Vagina (tissue), 2 donors: ENCODE measurements around the gene TMEM131L. TPM values are rescaled to one million over a fixed set of nuclear protein-coding genes. Genes with fewer than 3 reads are reported as not detected.
A peak's percentile ranks its signal among the peaks of the same experiment; 100 is the strongest.

Experiments
- DNase-seq, 2 donors: peaks; one replicate each; pipeline ENCODE4 v3.0.0-alpha.2; 2017; ENCODE audit errors: extremely low spot score in 2 of 2
- H3K27ac ChIP-seq: fragments of 200-600 bp; sonication (generic); one replicate; pipeline ENCODE4 v1.5.1; 2019
- H3K27me3 ChIP-seq: fragments of 200-600 bp; sonication (generic); one replicate; pipeline ENCODE4 v1.5.1; 2019
- H3K36me3 ChIP-seq, 2 donors: fragments of 200-600 bp; sonication (generic); one replicate each; pipeline ENCODE4 v1.5.1; 2017 to 2019
- H3K4me1 ChIP-seq: fragments of 200-600 bp; sonication (generic); one replicate; pipeline ENCODE4 v1.5.1; 2019
- H3K4me3 ChIP-seq, 2 donors: fragments of 200-600 bp; sonication (generic); 1 replicate in 1 of 2; 2 replicates in 1 of 2; pipeline ENCODE4 v1.5.1; 2016 to 2019
- H3K9me3 ChIP-seq: fragments of 200-600 bp; sonication (generic); one replicate; pipeline ENCODE4 v1.5.1; 2019
- POLR2A ChIP-seq, 2 donors: fragments of 450-650 bp; IDR thresholded peaks; one replicate each; pipeline ENCODE4 v1.6.1; 2017; ENCODE audit warnings: antibody characterized with exemption in 2 of 2, mild to moderate bottlenecking in 2 of 2, moderate library complexity in 2 of 2
- POLR2AphosphoS5 ChIP-seq, 2 donors: sonication (generic); formaldehyde crosslinking; IDR thresholded peaks; one replicate each; pipeline ENCODE4 v1.9.0; 2017; ENCODE audit warnings: antibody characterized with exemption in 2 of 2, mild to moderate bottlenecking in 2 of 2, low read depth in 1 of 2; ENCODE audit not compliant: insufficient read depth in 1 of 2
- intact Hi-C: fragments of 100-400 bp; cut with DNase I; formaldehyde crosslinking; loops from one replicate; pipeline ENCODE4 v1.15.1; 2023
- total RNA-seq: library from RNA; depleted of rRNA; stranded (reverse); fragments of >200 nt; gene quantifications from one replicate; pipeline ENCODE4 v1.2.3, GENCODE V29; 2016
- TF ChIP-seq, protein P1 (sequence below), 3 experiments: fragments of 450-650 bp in 2 of 3; fragments of 200-600 bp in 1 of 3; sonication (generic) in 1 of 3; IDR thresholded peaks; one replicate each; pipeline ENCODE4 v1.5.1; 2017 to 2019; ENCODE audit warnings: antibody characterized with exemption in 3 of 3, mild to moderate bottlenecking in 2 of 3, moderate library complexity in 2 of 3

Gene TMEM131L
- total RNA-seq, 1 donor from 2014 or later: 17.7 TPM

DNA sequence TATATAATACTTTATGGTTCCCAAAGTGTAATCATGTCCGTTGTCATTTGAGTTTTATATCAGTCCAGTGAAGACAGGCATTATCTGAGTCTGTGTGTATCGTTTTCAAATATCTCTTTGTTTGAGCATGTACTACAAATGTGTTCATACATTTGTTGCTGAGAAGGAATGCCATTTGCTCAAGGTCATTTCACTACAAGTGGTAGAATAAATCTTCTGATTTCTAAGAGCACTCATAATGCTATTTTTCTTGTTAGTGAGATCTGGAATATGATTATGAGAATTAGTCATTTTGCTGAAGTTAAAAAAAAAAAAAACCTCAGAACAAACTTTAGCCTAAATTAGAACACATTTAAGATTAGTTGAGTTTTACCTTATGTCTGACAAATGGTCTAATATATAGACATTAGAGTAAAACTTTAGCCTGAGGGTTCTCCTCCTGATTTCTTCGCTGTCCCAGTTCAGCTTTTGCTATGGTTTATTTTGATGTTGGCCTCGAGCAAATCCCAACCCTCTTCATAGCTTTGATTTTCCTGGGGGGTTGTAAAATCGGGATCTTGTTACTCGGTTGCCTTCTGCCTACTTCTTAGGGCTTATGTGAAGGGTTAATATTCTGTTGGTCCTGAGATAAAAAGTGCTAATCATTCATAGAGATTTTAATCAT lies 87.1 kb downstream of the TMEM131L start:
- Histone ChIP-seq H3K4me3 (no peak overlapping the region), H3K4me1 (no peaks in the 10 kb centered on the region), H3K36me3 (no peaks in the 10 kb centered on the region), H3K9me3 (no peaks in the 10 kb centered on the region), H3K27ac (peak overlapping the region; percentile 19), H3K27me3 (no peaks in the 10 kb centered on the region)
- DNase-seq: no peak
- TF ChIP-seq, protein P1, sequence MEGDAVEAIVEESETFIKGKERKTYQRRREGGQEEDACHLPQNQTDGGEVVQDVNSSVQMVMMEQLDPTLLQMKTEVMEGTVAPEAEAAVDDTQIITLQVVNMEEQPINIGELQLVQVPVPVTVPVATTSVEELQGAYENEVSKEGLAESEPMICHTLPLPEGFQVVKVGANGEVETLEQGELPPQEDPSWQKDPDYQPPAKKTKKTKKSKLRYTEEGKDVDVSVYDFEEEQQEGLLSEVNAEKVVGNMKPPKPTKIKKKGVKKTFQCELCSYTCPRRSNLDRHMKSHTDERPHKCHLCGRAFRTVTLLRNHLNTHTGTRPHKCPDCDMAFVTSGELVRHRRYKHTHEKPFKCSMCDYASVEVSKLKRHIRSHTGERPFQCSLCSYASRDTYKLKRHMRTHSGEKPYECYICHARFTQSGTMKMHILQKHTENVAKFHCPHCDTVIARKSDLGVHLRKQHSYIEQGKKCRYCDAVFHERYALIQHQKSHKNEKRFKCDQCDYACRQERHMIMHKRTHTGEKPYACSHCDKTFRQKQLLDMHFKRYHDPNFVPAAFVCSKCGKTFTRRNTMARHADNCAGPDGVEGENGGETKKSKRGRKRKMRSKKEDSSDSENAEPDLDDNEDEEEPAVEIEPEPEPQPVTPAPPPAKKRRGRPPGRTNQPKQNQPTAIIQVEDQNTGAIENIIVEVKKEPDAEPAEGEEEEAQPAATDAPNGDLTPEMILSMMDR (IDR thresholded peaks at IDR 0.05): no peak
- TF ChIP-seq POLR2AphosphoS5 (IDR thresholded peaks at IDR 0.05; ENCODE audit: insufficient read depth in 1 of 2, low read depth in 1 of 2) (no peak), POLR2A (IDR thresholded peaks at IDR 0.05) (no peak)
- intact Hi-C loops: loop anchor here (10.0 kb wide), 1 partner anchor 68 kb away; no protein-coding TSS in a partner anchor

DNA sequence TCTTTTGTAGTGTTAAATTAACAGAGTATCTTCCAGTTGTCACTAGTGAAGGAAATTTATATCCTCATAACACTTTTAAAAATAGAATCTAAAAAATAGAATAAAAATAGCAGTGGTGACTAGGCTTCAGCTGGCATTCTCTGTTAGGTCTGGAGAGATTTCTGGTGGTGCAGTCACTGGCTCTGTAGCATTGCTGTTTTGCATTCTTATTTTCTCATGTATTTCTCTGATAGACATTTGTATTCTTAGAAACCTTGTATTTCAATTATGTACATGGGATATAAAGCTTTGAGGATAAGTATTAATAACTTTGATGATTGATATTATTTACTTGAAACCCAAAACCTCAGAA lies 87.6 kb downstream of the TMEM131L start:
- H3K27ac ChIP-seq: peak overlapping the region; percentile 19
- intact Hi-C loops: loop anchor here (10.0 kb wide), 1 partner anchor 69 kb away; no protein-coding TSS in a partner anchor
- DNase-seq: no peak

DNA sequence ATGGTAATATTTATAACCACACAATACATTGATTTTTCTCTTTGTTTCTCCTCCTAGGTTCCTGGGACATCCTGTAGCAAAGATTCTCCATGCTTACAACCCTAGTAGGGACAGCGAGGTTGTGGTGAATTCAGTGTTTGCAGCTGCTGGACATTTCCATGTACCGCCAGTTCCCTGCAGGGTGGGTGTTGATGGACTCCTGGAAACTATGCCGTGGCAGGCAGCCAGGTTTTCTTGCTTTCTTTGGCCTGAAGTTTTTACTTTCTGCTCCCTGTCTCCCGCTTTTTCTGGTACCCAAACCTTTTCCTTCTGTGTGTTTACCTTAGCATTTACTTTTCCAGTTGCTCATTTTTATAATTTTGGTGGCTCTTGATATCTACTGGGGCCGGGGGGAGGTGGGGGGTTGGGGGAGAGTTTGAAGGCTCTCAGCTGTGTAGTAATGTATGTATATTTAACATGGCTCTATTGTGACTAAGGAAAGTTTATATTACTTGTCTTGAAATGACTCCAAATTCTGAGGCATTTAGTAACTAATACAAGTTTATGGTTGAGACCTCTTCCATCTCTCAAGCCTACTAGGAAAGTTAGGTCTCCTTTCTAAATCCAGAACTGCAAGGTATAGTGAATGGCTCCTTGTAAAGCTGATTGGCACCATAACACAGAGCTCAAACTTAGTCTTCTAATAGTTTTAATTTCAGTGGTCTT lies 89.7 kb downstream of the TMEM131L start:
- Histone ChIP-seq H3K36me3 (peaks cover 0 to 3% of the 10 kb centered on the region in 2 donors), H3K27ac (no peak overlapping the region), H3K4me3 (no peak overlapping the region), H3K9me3 (no peaks in the 10 kb centered on the region), H3K4me1 (no peaks in the 10 kb centered on the region), H3K27me3 (no peaks in the 10 kb centered on the region)
- DNase-seq: no peak
- intact Hi-C loops: loop anchor here (10.0 kb wide), 1 partner anchor 71 kb away; no protein-coding TSS in a partner anchor
- TF ChIP-seq POLR2A (IDR thresholded peaks at IDR 0.05) (no peak), POLR2AphosphoS5 (IDR thresholded peaks at IDR 0.05; ENCODE audit: insufficient read depth in 1 of 2, low read depth in 1 of 2) (no peak)

More for the DNA sequence above, 87.6 kb downstream of the TMEM131L start:
- no peaks in the 10 kb centered on the region for H3K36me3 ChIP-seq
- no peak overlapping the region for H3K4me3 ChIP-seq
- no peaks in the 10 kb centered on the region for H3K27me3 ChIP-seq
- no peaks in the 10 kb centered on the region for H3K4me1 ChIP-seq
- TF ChIP-seq POLR2A (IDR thresholded peaks at IDR 0.05) (no peak), POLR2AphosphoS5 (IDR thresholded peaks at IDR 0.05; ENCODE audit: insufficient read depth in 1 of 2, low read depth in 1 of 2) (no peak)
- TF ChIP-seq, protein P1 (IDR thresholded peaks at IDR 0.05): no peak
- no peaks in the 10 kb centered on the region for H3K9me3 ChIP-seq

DNA sequence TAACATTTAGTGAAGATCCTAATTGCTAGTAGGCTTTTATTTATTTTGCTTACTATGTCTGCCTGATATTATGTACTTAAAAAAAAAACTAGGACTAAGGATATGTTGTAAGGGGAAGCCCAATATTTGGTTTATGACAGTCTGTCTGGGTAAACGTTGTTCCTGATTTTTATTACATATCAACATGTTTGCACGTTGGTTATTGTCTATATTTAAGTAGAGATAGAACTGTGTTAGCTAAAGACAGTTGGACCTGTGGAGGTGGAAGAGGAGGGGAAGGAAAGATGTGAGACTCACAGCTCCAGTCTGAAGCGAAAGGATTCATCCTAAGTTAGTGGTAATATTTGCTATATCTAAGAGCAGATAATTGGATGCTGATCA lies 90.3 kb downstream of the TMEM131L start:
- no peaks in the 10 kb centered on the region for H3K4me1 ChIP-seq
- DNase-seq: no peak
- H3K4me3 ChIP-seq: no peak overlapping the region
- TF ChIP-seq, protein P1 (IDR thresholded peaks at IDR 0.05): no peak
- TF ChIP-seq POLR2AphosphoS5 (IDR thresholded peaks at IDR 0.05; ENCODE audit: insufficient read depth in 1 of 2, low read depth in 1 of 2): no peak
- no peak for TF ChIP-seq POLR2A (IDR thresholded peaks at IDR 0.05)
- no peak overlapping the region for H3K27ac ChIP-seq
- no peaks in the 10 kb centered on the region for H3K9me3 ChIP-seq
- intact Hi-C loops: loop anchor here (10.0 kb wide), 1 partner anchor 72 kb away; no protein-coding TSS in a partner anchor
- H3K36me3 ChIP-seq: peaks cover 0 to 4% of the 10 kb centered on the region in 2 donors
- H3K27me3 ChIP-seq: no peaks in the 10 kb centered on the region

DNA sequence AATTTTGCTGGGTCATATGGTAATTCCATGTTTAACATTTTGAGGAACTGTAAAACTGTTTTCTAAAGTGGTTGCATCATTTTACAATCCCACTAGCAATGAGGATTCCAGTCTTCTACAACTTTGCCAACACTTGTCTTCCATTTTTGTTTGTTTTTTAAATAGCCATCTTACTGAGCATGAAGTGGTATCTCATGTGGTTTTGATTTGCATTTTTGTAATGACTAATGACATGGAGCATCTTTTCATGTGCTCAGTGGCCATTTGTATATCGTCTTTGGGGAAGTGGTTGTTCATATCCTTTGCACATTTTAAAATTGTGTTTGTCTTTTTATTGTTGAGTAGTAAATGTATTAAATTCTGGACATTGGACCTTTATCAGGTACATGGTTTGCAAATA lies 94.7 kb downstream of the TMEM131L start:
- no peak for DNase-seq
- H3K27ac ChIP-seq: no peak overlapping the region
- H3K4me3 ChIP-seq: no peak overlapping the region
- TF ChIP-seq POLR2A (IDR thresholded peaks at IDR 0.05): no peak
- peaks cover 10% of the 10 kb centered on the region for H3K4me1 ChIP-seq
- H3K36me3 ChIP-seq: peaks cover 0 to 4% of the 10 kb centered on the region in 2 donors
- intact Hi-C loops: no loop called here
- H3K9me3 ChIP-seq: no peaks in the 10 kb centered on the region
- no peaks in the 10 kb centered on the region for H3K27me3 ChIP-seq
